HG02623 (cell line): ENCODE data around the gene CR1.
"Not testable (repeated sequence)": the region's sequence is repeated elsewhere in the genome, so short reads cannot be mapped to it uniquely, and the experiment has no call there.

Experiments
- ATAC-seq: cut with Tn5 transposase; IDR thresholded peaks from one replicate; pipeline ENCODE4 v1.9.1; 2021; ENCODE audit warnings: moderate library complexity; ENCODE audit not compliant: unreplicated experiment

Gene CR1

DNA sequence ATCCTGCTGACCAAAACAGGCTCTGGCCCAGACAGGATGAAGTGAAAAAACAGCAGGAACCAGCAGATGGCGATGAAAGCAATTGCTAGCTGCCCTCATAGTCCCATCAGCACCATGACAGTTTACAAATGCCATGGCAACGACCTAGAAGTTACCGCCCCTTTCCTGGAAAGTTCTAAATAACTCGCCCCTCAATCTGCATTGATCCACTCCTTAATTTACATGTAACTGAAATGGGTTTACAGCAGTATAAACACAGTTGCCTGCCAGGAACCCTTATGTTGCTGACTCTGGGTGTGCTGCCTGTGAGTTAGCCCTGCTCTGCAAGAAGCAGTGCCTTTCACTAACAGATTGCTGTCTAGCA is 83.5 kb downstream of the CR1 start:
- ATAC-seq, result peak; percentile 70

DNA sequence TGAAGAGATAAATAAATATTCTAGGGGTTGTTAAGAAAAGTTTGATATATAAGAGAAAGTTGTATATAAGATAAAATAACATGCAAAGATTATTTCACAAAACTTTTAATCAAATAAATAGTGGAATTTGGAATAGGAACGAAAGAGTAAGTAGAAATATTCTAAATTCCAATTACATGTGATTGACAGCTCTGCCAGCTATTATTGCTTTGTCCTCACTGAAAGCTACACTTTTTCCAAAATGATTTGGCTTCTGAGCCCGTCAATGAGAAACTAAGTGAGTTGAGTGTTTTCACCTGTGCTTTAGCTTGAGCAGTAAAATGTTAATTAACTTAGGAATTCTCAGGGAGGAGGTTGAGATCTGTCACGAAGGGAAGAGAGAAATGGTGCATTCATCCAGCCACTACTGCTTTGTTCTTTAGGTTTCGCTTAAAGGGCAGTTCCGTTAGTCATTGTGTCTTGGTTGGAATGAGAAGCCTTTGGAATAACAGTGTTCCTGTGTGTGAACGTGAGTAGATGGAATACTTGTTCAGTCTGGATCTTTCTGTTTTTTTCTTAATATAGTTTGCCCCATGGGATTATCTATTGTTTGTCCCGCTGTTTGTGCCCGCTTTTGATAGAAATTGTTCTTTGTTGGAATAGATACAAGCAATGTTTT is 85.7 kb downstream of the CR1 start:
- no peak for ATAC-seq

DNA sequence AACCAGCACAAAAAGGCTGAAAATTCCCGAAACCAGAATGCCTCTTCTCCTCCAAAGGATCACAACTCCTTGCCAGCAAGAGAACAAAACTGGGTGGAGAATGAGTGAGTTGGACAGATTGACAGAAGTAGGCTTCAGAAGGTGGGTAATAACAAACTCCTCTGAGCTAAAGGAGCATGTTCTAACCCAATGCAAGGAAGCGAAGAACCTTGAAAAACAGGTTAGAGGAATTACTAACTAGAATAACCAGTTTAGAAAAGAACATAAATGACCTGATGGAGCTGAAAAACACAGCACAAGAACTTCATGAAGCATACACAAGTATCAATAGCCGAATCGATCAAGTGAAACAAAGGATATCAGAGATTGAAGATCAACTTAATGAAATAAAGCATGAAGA is 93.5 kb downstream of the CR1 start:
- not testable (repeated sequence) for ATAC-seq

DNA sequence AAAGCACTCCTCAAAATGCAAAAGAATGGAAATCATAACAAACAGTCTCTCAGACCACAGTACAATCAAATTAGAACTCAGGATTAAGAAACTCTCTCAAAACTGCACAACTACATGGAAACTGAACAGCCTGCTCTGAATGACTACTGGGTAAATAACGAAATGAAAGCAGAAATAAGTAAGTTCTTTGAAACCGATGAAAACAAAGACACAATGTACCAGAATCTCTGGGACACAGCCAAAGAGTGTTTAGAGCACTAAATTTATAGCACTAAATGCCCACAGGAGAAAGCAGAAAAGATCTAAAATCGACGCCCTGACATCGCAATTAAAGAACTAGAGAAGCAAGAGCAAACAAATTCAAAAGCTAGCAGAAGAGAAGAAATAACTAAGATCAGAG is 95.2 kb downstream of the CR1 start:
- ATAC-seq, result not testable (repeated sequence)

DNA sequence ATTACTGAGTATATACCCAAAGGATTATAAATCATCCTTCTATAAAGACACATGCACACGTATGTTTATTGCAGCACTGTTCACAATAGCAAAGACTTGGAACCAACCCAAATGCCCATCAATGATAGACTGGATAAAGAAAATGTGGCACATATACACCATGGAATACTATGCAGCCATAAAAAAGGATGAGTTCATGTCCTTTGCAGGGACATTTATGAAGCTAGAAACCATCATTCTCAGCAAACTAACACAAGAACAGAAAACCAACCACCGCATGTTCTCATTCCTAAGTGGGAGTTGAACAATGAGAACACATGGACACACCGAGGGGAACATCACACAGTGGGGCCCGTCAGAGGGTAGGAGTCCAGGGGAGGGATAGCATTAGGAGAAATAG is 98.1 kb downstream of the CR1 start:
- ATAC-seq, result not testable (repeated sequence)

DNA sequence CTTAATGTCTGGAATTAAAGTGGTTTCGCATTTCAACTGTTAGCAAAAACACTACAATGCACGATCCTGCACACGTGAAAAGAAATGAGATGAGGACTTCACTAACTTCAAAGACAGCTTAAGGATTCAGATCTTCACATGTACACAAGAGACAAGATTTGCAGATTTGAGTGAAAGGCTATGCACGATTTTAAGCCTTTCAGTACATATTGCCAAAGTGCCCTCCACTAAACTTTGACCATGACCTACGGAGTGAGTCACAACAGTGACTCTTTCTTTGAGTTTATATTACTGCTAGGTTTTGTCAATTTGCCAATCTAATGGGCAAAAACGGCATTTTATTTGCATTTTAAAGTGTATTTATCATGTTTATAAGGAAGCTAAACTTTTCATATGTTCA is 107.8 kb downstream of the CR1 start:
- no peak for ATAC-seq

DNA sequence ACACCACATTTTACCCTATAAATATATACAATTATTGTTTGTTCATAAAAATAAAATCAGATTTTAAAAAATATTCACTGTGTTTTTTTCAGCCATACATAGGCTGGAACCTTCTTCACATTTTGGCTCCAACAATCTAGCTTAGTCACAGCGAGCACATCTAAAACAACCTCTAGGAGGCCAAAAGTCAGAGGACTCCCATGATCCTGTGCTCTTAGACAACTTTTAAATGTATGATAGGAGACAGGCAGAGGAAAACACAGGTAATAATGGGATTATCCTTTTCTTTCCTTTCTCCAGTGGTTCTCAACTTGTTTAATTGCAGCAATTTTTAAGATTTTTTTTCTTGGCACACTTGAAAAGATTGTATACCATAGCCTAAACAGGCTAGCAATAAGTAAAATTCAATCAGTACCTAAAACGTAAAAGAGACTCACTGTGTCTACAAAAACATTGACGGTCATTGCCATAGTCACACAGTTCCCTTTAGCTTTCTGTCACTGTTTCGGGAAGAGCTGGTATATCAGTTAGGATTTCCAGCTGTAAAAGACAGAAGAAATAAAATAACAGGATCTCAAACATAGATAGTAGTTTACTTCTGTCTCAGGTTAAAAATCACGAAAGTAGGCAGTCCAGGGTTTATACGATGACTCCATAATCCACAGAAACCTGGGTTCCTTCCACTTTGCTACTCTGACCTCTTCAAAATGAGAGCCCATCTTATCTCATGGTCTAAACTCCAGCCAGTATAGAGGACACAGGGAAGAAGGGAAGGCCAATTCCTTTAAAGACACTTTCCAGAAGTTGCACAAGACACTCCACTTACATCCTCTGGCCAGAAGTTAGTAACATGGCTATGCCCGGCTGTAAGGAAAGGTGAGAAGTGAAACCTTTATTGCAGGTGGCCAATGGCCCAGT is 109.7 kb downstream of the CR1 start:
- ATAC-seq, result no peak

DNA sequence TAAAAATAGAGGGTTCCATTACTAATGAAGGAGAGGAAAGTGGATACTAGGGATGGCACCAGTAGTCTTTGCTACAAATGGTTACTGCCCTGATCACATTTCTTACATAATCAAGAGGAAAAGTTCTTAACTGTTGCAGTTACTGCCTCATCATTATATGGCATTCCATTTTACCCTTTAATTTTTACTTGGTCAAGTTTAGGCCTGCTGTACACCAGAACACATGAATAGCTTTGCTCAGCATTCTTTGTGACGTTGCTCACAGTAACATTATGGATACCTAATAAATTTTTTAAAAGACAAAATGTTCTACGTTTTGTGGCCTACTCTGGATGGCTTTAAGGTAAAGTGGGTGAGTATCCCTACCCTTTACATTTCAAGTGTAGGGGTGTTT is 110.4 kb downstream of the CR1 start:
- no peak for ATAC-seq

DNA sequence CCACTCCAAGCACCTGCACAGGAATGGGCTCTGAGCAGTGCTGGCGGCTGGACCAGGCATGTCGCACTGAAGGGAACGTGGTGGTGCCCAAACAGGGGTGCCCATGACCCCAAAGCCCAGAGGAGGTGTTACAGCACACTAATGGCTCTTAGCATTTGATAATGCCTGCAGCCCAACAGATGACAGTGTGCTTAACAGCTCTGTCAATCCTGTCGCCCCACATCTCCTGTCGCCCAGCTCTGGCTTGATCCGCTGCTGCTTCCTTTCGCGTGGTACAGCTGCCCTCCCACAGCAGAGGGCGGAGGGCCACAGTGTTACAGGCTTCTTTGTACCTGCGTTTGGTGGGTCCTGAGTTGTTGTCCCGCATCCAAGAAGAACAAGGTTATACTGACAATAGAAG is 116.8 kb downstream of the CR1 start:
- ATAC-seq, result no peak

DNA sequence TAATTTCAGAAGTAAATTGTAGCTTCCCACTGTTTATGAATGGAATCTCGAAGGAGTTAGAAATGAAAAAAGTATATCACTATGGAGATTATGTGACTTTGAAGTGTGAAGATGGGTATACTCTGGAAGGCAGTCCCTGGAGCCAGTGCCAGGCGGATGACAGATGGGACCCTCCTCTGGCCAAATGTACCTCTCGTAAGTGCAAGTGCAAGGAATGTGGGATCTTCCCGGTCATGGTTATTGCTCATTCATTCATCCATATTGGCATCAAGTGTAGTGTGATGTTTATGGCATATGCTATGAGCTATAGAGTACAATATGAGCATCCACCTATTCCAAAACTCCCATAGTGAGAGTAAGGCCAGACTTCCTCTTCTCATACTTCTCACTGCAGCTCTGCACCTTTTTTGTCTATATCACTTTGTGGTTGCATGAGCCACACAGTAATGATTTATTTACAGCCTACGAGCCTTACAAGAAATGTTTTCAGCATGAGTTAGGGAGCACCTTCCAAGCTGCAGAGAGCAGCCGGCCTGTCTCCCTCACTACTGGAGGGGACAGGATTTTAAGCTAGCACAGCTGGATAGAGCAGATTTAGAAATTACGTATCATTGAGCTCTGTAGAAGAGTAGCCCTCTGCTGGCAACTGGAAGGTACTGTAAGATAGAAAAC is 124.0 kb downstream of the CR1 start:
- ATAC-seq, result peak; percentile 84

DNA sequence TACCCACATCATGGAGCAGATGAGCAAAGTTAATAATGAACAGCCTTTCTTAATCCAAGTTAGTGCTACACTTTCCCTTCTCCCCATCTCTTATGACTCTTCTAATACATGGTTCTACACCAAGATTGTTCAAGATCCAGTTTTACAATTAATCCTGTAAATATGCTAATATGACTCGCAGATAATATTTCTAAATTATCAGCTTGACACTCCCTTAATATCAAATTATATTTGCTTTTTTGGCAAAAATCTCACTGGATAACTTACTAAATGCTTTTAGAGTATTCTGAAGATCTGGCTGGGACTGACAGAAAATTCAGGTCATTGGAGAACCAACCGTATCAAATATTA is 124.6 kb downstream of the CR1 start:
- ATAC-seq, result no peak

DNA sequence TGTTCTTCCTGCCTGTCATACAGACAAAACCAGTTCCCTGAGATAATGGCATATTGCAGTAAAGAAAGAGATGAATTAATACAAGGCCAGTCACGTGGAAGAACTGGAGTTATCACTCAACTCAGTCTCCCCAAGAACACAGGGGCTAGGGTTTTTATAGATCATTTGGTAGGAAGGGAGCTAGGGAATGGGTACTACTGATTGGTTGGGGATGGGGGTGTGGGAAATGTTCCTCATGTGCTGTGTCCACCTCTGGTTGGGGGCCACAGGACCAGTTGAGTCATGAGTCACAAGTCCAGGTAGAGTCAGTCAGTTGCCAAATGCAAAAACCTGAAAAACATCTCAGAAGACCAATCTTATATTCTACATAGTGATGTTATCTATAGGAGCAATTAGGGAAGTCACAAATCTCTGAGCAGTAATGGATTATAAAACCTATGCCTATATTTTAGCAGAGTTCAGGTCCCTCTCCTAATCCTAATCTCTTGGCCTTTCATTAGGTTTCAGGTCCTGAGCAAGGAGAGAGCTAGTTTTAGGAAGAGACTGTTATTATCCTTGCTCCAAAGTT is 129.6 kb downstream of the CR1 start:
- ATAC-seq, result not testable (repeated sequence)

DNA sequence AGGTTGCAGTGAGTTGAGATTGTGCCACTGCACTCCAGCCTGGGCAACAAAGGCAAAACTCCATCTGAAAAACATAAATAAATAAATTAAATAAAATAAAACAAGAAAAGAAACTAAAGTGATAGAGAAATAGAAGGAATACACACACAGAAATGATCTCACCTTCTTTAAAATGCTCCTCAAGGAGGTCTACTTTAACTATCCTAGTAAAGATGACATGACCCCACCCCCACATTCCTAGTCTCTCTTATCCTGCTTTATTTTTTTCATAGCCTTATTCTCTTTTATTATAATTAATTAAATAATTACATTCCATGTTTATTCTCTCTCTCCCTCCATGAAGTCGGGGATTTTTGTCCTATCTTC is 131.0 kb downstream of the CR1 start:
- no peak for ATAC-seq

DNA sequence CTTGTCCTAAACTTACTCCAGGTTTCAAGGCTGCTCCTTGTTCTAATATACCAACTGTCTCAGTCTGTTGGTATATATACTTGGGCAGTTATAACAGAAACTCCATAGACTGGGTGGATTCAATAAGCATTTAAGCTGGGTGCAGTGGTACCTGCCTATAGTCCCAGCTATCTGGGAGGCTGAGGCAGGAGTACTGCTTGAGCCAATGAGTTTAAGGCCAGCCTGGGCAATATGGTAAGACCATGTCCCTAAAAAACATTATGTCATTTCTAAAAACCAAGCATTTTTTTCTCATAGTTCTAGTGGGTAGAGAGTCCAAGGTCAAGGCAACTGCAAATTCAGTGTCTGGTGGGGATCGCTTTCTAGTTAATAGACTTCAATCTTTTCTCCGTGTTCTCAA is 131.5 kb downstream of the CR1 start:
- ATAC-seq, result no peak

DNA sequence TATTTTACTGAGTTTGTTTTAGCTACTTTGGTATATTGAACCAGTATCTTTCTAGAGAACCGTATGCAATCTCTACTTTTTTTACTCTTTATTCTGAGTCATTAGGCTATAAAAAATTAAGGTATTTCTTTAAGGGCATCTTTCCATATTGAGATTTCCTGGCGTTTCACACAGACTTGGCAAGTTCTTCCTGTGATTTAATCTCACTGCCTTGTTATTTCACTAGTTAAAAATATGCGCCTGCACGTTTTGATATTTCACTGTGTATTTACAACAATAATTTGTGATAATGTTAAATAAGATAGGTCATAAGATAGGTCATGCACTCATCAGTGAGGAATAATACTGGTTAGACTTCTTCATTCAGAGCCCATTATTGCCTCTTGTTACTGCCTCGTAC is 132.8 kb downstream of the CR1 start:
- no peak for ATAC-seq

DNA sequence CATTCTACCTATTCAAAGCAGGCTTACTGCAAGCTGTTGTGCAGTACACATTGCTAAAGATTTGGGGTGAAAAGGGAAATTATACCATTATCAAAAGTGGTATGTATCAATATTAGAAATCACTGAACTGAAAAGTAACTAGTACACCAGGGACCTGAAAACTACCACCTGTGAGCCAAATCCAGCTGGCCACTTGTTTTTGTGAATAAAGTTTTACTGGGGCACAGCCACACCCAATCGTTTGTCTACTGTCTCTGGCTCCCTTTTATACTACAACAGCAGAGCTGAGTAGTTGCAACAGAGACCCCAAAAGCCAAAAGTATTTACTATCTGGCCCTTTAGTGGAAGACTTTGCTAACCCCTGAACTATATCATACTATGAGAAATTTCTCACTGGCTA is 135.2 kb downstream of the CR1 start:
- ATAC-seq, result no peak

DNA sequence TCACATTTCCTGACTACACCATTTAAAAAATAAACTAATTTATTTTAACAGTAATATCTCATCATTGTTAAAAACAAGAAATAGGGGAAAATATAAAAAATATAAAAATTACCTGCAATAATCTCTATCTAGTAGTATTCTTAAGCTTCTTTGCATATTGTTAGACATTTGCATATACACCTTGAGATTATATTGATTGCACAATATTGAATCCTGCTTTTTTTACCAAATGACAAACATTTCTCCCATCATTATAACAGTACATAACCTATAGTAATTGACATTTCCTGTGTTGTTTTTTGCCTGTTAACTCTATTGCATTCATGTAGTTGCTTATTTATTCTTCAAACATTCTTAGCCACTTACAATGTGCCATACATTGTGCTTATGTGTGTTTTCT is 137.3 kb downstream of the CR1 start:
- ATAC-seq, result no peak

DNA sequence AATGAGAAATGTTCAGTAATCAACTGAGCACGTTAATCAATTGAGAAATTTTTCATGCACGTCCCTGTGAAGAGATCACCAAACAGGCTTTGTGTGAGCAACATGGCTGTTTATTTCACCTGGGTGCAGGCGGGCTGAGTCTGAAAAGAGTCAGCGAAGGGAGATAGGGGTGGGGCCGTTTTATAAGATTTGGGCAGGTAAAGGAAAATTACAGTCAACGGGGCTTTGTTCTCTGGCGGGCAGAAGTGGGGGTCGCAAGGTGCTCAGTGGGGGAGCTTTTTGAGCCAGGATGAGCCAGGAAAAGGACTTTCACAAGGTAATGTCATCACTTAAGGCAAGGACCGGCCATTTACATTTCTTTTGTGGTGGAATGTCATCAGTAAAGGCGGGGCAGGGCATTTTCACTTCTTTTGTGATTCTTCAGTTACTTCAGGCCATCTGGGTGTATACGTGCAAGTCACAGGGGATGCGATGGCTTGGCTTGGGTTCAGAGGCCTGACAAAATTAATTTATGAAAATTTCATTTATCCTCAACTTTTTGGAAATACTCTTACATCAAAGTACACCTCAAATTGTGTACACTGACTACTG is 137.8 kb downstream of the CR1 start:
- not testable (repeated sequence) for ATAC-seq

DNA sequence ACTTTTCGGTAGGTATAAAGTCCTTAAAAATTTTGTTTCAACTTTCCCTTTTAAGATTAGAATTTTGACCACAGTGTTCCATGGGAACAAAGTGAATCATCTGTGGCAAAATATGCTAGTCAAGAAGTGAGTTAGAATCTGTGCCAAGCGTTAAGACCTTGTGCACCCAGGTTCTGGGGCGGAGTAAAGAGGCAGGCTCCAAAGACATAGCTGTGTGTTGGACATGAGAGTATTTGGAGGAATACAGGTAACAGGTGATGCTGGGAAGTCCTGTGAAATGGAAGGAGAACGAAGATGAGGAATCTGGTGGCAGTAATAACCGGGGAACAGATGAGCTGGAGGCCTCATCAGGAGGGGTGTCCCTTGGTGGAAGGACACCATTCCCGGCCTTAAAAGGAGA is 138.3 kb downstream of the CR1 start:
- ATAC-seq, result not testable (repeated sequence)

DNA sequence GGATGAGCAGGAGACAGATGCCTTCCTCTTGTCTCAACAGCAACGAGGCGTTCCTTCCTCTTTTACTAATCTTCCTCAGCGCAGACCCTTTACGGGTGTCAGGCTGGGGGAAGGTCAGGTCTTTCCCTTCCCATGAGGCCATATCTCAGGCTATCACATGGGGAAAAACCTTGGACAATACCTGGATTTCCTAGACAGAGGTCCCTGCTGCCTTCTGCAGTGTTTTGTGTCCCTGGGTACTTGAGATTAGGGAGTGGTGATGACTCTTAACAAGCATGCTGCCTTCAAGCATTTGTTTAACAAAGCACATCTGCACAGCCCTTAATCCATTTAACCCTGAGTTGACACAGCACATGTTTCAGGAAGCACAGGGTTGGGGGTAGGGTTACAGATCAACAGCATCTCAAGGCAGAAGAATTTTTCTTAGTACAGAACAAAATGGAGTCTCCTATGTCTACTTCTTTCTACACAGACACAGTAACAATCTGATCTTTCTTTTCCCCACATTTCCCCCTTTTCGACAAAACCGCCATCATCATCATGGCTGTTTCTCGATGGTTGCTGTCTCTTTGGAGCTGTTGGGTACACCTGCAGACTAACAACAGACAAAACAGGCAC is 139.7 kb downstream of the CR1 start:
- not testable (repeated sequence) for ATAC-seq
